ENCODE results near the gene H6PD.
"Not testable (repeated sequence)": the region's sequence is repeated elsewhere in the genome, so short reads cannot be mapped to it uniquely, and the experiment has no call there.

H6PD gene

DNA sequence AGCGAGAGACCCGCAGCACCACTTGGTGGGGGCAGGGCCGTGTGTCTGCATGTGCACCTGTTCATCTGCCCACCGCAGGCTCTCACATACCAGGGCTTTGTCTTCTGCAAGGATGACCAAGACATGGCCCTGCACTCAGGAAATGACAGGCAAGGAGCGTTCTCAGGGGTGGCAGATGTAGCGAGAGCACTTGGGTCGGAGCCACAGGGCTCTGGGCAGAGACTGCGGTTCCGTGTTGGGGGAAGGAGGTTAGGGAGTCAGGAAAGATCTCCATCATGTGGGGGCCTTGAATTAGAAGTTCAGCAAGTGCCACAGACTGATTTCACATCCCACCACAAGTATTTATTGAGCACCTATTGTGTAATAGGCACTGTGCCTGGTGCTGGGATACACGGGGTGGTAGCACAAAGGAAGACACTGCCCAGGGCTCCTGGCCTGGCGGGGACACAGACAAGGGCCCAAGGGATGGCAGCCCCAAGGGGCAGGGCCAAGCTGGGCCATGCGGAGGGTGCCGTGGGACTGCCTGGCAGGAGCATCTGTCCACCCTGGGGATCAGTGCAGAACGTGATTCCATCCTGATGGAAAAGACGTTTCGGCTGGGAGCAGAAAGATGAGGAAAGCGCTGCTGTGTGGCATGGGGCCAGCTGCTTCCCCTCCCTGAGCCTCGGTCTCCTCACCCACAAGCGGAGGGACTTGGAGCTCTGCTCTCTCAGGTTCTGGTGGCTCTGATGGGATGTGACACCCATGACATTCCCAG lies 46.7 kb downstream of the H6PD start:
- no peak for DNase-seq

DNA sequence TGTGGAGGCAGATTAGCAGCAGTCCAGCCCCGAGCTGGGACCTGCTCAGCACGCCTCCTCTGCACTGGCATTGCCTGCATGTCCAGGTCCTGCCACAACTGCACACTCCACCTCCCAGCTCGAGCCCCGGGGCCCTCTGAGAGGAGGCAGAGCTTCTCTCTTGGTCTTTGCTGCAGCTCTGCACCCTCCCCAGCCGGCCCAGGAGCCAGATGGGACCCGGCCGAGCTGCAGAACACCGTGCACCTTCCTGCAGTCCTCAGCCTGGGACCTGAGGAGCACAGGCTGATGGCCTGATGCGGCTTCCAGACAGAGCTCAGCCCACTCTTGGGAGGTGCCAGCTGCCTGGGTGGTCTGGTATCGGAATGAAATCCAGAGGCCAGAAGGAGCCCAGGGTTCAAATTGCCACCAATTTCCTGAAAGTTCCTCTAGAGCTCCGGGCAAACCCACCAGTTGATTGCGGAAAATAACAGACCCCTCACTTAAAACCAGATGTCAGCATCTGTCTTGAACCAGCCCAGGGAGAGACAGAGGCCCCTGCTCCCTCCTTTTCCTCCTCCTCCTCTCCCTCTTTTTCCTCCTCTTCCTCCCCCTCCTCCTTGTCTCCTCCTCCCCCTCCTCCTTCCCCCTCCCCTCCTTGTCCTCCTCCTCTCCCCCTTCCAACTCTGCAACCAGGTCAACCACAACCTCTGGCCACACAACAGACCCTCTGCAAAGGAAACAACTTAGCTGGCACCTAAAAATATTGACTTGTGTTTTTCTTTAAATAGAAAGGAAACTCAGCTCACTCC lies 47.5 kb downstream of the H6PD start:
- no peak for DNase-seq

DNA sequence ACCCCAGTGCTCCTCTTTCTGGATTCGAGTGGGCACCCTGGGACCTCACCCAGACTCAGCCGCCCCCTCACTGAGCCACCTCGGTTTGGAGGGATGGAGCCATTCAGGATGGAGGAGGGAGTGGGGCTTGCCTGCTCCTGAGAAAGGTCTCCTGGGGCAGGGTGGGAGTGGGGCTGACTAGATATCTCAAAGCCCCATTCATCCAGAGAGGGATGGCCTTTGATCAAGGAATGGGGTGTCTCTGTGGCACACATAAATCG lies 48.1 kb downstream of the H6PD start:
- DNase-seq, result no peak

DNA sequence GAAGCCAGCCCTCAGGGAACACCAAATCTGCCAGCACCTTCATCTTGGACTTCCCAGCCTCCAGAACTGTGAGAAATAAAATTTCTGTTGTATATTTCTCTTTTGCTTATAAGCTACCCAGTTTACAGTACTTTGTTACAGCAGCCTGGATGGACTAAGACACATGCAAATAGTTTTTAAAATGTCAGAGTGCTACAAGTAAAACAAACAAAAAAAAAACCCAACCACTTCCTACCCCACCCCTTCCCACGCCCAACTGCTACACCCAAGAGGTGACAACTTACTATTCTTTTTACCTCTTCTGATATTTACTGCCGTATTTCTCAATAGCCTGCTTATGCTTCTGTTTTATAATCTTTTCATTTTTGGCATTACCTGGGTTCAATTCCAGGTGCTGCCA lies 49.5 kb downstream of the H6PD start:
- DNase-seq, result no peak

DNA sequence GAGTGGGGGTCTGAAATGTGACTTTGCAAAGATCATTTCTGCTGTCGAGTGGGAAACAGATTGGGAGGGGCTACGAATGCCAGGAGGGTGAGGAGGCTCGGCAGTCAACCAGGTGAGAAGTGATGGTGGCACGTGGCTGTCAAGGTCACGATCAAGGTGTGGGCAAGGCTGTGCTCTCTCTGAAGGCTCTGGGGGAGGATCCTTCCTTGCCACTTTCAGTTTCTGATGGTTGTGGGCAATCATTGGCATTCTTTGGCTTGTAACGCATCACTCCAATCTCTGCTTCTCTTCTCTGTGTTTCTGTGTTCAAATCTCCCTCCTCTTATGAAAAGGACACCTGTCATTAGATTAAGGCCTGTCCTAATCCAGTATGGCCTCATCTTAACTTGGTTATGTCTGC lies 52.0 kb downstream of the H6PD start:
- no peak for DNase-seq

DNA sequence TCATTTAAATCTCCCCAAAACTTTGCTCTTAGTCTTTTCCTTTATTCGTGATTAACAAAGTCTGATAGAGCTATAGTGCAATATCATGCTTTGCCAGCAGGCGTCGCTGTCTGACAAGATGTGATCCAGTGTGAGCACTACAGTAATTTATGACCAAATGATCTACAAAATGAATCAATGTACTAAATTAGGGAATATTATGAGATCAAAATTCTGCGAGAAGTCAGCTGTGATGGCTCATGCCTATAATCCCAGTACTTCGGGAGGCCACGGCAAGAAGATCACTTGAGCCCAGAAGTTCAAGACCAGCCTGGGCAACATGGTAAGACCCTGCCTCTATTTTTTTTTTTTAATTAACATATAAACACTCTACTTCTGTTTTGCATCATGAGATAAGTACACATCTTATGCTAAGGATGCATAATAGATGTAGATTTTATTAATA lies 54.5 kb downstream of the H6PD start:
- DNase-seq, result peak; percentile 57 to 98

DNA sequence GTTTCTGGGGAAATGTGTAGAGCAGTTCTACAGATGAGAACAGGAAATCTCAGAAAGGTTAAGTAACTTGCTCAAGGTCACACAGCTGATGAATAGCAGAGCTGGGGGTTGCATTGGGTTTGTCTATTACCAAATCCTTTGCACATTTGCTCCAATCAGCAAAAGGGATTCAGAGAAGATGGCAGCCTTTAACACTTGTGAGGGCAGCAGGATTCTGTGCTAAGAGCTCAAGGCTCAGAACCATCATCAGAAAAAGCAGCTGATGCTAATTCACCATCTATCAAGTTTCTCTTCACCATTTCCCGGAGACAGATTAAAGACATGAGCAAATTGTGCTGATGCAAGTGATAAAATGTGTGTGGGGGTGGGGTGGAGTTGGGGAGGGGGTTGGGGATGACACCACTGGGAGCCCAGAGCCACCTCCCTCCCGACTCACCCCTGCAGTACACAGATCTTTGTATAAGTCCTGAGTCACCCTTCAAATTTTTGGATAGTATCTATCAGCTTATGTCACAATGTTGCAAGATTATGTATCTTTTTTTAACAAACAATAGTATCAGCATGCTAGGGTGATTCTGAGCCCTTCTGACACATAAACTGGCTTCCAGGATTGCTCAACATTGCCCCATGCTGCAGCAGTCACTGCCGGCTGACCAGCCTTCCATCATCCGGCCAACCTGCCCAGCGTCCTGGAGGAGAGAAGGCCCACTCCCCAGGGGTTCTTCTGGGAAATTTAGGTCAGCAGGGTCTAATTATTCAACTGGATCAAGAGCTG lies 55.3 kb downstream of the H6PD start:
- peak; percentile 93 to 98 for DNase-seq

DNA sequence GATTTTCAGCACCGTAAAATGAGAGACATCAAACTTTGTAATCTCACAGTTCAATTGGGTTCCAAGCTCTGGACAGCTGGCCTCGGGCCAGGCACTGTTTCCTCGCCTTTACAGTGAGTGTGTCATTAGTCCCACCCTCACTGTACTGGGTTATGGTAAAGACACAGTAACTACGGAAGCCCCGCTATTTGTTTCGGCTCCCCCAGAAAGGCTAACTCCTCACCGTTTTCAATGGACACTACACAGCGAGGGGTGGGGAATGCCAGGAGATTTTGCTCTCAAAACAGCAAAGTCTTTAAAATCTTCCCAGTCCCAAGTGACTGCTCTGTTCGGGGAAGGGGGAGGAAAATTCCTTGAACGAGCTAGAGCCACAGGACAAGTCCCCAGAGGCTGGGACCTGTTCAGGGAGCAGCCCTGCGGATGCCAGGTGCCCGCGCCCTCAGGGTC lies 57.4 kb downstream of the H6PD start:
- peak; percentile 56 to 65 for DNase-seq

DNA sequence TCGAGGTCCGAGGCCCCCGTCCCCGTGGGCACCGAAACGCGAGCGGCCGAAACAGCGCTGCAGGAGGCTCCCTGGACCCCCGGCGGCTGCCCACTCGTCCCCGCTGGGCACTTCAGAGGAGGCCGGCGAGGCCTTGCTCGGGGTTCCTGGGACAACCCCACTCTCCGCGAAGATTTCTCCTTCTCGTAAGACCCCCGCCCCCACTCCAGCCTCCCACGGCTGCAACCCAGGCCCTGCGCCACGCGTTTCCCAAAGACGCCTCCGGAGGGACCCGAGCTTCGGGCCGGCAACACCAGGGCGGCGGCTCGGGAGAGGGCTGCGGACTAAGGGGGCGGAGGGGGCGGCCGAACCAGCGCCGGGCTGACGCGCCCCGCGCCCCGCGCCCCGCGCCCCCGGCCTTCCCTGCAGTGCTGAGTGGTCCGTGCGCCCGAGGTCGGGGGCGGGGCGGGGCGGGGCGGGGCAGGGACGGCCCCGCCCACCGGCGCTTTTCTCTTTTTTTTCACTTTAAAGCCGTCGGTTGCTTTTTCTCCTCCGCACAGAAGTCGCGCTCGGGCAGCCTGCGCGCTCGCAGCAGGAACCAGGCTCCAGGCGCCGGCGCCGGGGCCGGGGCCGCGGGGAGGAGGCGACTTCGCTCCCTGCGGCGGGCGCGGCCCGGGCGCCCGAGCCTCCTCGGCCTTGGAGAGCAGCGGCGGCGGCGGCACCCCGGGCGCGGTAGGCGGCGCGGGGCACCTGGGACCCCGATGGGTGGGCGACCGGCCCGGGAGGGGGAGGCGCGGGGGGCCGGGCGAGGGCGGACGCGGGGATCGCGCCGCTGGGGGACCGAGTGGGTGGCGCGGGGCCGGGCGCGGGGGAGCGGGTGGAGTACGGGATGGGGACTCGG lies 58.0 kb downstream of the H6PD start, which contains the start of gene SPSB1:
Gene SPSB1 (plus strand): TSS at position 534 of the 880 bp plus-strand sequence. CDS start 62,998 bp downstream, outside the sequence.
- peak; percentile 80 to 90 for DNase-seq

DNA sequence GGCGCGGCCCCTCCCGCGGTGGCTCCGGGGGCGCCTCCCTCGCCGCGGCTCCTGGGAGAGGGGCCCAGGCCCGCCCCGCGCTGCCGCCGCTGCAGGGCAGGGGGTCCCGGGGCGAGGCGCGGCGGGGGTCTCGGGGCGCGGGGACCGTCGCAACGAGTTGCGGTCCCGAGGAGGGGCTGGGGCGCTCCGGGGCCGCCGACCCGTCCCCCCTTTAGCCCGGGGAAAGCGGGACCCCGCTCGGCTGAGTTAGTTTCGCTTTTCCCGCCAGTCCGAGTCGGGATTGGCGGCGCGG lies 58.6 kb downstream of the H6PD start:
- DNase-seq, result no peak

DNA sequence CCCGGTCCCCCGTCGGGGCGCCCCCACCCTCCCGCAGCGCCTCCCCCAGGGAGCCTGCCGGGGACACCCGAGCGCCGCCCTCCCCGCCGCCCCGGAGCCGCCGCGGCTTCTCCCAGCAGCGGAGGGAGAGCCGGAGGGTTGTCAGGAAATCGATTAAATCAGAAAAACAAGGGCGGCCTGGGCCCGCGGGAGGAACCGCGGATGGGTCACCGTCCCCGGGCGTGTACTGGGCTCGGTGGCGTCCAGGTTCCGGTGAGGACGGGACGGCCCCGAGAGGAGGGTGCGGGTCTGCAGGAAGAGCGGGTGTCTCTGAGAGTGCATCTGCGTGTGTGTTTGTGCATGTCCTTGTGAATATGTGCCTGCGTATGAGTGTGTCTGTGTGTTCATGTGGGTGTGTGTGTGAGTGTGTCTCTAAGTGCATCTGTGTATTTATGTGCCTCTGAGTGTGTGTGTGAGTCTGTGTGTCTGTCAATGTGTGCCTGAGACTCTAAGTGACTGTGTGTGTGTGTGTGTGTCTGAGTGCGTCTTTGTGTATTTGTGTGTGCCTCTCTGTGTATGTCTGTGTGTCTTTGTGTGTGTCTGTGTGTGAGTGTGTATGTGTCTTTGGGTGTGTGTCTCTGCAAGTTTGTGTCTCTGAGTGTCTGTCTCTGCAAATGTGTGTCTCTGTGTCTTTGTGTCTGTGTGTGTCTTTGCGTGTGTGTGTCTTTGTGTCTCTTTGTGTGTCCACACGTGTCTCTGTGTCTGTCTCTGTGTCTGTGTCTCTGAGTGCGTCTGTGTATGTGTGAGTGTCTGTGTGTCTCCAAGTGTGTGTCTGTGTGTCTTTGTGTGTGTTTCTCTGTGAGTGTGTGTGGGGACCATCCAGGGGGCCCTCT lies 59.2 kb downstream of the H6PD start:
- DNase-seq, result no peak

DNA sequence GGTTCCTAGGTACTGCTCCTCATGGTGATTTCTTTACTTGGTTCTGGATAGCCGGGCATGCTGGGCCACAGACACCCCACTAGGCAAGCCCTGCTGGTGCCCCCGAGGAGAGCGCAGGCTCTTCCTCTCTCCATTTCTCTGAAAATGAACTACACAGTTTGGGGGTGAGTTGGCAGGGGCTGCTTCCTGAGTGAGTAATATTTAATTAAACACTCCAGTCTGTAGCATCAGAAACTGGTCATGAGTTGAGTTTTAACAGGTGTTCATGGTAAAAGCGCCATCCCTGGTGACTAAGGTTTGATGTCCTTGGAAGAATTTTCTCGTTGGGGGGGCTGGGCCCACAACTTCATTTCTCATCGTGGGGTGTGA lies 59.8 kb downstream of the H6PD start:
- no peak for DNase-seq

DNA sequence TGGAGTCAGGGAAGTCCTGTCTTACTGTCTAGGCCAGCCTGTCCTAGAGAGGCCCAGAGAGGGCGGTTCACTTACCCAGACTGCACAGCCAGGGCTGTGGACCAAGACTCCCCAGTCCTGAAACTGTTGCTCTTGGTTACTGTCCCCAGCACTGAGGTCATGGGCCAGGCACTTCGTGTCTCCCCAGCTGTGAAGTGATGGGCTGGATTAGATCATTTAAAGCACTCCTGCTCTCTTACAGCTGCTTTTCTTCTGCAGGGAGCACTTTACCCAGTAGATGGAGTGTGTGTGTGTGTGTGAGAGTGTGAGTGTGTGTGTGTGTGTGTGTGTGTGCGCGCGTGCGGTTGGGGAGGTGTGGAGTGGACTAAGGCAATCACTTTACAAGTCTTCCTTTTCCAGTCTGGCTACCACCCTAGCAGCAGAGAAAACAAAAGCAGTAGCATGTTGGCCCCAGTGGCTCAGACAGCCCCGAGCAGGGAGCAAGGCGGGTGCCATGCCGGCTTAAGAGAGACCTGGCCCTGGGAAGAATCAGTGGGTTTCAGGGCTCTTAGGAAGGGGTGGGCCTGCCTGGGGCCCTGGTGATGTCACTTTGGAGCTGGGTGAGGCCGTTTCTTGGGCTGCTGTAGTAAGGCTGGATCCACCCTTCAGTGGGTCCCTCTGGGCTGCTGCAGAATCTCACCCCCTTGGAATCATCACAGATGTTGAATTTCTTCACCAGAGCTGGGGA lies 60.5 kb downstream of the H6PD start:
- no peak for DNase-seq

DNA sequence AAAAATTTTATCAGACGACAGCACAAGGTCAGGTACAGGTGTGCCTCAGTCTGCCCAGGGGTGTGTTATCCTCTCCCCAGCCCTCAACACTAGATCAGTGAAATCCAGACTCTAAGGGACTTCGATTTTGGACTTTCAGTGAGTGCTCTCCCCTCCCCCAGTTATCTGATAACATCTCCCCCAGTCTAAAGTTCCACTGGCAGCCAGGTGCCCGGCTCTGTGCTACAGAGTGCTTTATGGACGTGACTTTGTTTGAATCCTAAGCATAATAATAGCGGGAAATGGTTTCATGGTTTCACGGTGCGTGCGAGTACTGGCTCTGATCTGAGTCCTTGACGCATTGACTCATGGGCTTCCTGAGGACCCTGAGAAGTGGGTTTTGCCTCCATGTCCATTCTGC lies 61.3 kb downstream of the H6PD start:
- no peak for DNase-seq

DNA sequence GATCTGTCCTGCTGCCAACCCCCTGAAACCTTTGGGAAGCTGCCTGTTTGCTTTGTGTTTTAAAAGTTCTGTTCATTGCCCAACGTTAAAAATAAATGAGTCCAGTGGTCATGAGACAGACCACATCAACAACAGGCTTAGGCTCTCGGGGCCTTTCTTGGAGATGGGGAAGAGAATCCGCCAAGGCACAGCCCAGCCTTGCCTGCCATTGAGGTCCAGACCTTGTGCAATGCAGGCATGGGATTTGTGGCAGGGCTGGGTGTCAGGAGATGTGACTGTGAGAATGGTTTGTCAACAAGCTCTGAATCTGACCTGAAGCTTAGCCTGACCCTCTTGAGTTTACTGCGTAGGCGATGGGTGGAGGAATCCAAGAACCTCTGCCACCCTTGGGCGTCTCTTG lies 62.3 kb downstream of the H6PD start:
- peak in 1 of 2 donors; percentile 62 for DNase-seq

DNA sequence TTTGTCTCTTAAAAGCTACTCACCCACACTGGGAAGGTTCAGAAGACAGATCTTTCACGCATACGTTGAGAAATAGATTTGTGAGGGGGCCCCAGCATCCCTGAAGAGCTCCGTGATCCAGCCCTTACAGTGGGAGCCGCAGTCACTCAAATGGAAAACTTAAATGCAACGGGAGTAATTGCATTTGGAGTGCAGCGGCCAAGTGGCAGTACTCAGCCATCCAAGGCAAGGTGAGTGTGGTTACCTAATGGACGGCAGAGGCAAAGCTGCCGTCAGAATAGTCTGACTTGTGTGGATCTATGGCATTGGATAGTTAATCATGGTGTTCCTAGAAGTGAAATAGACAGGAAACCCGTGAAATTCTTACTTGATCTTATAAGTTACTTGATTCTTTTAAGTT lies 63.3 kb downstream of the H6PD start:
- no peak for DNase-seq

DNA sequence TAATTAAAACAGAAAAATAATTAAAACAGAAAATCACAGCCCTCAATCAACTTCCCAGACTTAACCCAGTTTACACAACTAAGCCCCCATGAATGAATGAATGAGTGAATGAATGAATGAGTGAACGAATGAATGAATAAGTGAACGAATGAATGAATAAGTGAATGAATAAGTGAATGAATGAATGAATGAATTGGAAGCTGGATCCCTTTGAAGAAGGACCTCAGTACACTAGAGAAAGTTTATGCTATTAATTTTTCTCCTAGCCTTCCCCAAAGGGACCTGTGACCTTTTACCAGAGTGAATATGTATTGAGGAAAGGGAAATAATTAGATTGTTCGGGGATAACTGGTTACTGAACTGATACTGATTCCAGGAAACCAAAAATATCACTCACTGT lies 63.7 kb downstream of the H6PD start:
- no peak for DNase-seq

DNA sequence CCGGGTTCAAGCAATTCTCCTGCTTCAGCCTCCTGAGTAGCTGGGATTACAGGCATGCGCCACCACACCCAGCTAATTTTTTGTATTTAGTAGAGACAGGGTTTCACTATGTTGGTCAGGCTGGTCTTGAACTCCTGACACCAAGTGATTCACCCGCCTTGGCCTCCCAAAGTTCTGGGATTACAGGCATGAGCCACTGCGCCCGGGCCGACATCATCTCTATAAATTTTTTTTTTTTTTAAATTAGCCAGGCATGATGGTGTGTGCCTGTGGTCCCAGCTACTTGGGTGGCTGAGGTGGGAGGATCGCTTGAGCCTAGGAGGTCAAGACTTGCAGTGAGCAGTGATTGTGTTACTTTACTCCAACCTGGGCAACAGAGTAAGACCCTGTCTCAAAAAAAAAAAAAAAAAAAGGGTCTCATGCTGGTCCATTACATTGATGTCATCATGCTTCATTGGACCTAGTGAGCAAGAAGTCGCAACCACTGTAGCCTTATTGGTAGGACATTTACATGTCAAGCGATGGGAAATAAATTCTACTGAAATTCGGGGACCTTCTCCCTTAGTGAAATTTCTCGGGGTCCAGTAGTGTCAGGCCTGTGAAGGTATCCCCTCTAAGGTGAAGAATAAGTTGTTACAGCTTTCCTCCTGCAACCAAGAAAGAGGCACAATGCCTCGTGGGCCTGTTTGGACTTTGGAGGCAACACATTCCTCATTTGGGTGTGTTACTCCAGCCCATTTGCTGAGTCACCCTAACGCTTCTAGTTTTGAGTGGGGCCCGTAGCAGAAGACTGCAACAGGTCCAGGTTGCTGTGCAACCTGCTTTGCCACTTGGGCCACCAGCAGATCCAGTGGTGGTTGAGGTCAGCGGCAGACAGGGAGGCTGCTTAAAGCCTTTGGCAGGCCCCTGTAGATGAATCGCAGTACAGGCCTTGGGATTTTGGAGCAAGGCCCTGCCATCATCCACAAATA lies 65.3 kb downstream of the H6PD start:
- DNase-seq, result not testable (repeated sequence)

DNA sequence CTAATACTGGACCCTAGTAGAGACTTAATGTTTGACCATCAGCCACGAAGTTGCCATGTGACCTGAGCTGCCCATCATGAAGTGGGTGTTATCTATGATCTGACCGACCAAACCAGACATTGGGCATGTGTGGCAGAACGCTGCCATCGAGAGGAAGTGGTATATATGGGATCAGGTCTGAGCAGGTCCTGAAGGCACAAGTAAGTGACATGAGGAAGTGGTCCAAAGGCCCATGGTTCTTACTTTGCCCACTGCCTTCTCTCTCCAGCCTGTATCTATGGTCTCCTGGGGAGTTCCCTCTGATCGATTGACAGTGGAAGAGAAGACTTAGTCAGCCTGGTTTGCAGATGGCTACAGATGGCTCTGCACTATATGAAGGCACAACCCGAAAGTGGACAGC lies 66.0 kb downstream of the H6PD start:
- no peak for DNase-seq

All from inflammatory macrophage treated with lipopolysaccharide for 1 hour (primary cell).